ENCODE data around the gene MEIOB.

The MEIOB gene

DNA sequence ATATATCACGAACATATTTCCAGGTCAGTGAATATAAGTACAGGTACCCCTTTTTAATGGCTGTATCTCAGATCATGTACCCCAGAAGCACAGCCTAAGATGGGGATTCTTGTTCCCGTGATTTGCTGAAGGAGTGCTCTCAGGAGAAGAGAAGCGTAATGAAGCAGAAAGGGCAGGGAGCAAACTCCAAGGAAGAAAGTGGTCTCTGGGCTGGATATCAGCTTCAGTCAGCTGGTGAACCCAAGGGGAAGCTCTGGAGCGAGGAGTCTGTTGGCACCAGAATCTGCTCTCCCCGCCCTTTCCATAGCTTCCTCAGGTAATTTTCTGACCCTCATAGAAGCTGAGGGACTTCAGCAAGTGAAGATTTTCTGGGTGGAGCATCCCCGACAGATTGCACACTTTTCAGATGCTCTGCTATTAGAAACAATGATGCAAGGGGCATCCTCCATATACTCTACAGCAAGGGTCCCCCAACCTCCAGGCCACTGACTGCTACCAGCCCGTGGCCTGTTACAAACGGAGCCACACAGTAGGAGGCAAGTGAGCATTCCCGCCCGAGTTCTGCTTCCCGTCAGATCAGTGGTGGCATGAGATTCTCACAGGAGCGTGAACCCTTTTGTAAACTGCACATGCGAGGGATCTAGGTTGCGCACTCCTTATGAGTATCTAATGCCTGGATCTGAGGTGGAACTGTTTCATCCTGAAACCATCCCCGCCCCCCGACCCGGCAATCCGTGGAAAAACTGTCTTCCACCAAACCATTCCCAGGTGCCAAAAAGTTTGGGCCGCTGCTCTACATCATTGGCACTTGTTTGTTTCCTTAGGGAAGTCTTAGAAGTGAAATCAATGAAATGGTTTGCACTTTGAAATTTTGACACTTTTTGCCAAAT, 40.5 kb downstream of the MEIOB start:
- no peak for DNase-seq (ENCODE audit: low read depth in 4 of 4, low spot score in 1 of 4)

DNA sequence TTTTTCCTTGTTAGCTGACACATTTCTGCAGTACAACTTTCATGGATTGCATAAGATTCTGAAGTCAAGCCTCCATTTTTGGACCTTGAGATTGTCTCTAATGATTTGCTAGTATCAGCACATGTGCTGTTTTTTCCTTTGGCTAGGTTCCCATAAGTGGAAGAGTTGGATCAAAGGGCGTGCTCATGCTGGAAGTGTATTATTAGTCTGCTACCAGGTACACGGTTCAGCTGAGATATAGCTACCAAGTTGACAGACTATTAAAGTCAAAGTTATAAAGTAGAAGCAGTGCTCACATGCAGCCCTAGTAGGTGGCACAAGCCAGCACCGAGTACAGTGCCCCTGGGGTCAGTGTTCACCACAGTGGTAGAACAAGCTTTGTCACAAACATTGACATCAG, 41.8 kb downstream of the MEIOB start:
- DNase-seq (ENCODE audit: low read depth in 4 of 4, low spot score in 1 of 4), result no peak

DNA sequence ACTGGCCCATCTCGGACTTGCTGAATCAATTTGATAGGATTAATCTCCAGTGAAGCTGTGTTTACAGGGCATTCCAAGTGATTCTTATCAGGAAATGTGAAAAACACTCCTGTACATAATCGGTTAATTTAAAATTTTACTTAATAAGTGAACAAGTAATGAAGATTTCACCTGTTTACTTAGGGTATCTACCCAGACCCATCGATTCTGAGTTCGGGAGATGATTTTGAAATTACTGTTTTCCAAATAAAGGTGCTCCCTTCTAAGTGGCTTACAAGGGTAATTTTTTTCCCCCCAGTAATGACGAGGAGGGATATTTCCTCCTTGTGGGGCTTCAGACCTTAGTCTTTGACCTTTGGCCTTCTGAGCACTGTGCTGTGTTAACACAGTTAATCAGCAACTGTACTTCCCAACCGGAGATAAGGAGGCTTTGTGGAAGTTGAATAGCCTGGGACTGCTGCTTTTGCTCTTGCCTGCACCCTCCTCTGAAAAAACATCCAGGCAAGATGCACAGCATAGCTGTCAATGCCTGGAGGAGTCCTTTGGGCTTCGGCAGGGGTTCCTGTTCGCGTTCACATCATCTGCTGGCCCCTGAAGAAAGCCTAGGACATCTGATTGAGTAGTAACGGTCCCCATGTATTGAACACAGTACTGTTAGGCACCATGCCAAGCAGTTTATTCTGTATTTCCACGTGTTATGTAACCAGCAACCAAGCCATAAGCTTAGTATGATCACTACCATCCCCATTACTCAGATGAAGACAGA, 43.1 kb downstream of the MEIOB start:
- no peak for DNase-seq (ENCODE audit: low read depth in 4 of 4, low spot score in 1 of 4)

DNA sequence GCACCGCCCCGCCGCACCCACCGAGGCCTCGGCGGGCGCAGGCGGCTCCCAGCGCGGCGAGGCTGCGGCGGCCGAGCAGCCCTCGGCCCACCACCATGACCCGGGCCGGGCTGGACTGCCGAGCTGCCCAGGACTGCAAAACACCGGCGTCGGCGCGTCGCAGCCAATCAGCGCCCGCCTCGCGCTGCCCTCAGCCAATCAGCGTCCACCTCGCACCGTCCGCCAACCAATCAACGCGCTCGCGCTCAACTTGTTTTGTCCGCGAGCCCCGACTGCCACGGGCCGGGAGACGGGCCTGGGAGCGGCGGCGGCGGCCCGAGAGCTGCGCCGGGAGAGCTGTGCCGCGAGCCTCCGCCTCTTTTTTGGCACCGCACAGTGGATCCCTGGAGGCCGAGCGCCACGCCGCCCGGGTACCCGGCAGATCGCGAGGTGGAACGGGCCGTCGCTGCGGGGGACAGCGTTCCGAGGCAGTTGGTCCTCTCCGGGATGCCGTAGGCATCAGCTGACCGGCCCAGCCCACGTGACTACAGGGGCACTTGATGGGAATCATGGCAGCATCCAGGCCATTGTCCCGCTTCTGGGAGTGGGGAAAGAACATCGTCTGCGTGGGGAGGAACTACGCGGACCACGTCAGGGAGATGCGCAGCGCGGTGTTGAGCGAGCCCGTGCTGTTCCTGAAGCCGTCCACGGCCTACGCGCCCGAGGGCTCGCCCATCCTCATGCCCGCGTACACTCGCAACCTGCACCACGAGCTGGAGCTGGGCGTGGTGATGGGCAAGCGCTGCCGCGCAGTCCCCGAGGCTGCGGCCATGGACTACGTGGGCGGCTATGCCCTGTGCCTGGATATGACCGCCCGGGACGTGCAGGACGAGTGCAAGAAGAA, 45.0 kb downstream of the MEIOB start, which contains the start of the genes FAHD1 and HAGH:
TSS of gene FAHD1 (plus strand) at position 516 of the 883 bp plus-strand sequence. CDS start at position 549, 33 bp downstream.
TSS of gene HAGH (minus strand) at position 135 of the 883 bp plus-strand sequence. CDS start at position 97, 38 bp downstream.
- peak; percentile 71 to 88 (median 80) for DNase-seq (ENCODE audit: low read depth in 4 of 4, low spot score in 1 of 4)

DNA sequence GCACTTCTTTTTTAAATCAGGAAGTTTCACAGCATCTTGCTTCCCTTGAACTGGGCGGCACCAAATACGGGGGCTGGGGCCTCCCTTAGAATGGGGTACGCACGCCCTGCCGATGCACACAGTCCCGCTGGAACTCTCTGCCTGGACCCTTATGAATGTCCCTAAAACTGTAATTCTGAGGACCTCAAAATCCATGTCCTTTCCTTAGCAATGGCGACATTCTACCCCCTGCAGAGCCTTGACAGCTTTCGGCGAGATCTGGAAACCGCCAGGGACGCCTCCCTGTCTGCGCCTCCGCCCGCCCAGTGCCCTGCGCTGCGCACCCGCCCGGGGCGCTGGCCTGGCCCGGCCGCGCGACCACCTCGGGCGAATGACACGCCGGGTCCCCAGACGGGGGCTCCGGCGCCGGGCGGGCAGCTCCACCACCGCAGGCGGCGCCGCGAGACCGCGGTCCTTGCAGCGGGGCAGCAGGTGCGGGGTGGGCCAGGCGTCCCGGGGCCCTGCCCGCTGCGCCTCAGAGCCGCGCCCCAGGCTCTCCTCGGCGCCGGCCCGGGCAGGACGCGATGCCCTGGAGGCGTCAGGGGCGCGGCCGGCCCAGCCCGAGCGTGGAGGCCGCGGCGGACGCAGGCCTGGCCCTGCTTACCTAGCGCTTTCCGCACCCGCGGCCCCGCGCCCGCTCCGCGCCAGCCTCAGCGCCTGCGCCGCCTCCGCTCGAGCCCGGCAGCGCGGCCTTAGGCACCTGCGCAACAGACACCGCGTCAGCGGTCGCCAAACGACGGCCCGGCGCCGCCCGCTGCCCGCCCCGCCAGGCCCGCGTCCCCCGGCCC, 45.9 kb downstream of the MEIOB start:
- DNase-seq (ENCODE audit: low read depth in 4 of 4, low spot score in 1 of 4), result peak; percentile 11 to 59 (median 47)

DNA sequence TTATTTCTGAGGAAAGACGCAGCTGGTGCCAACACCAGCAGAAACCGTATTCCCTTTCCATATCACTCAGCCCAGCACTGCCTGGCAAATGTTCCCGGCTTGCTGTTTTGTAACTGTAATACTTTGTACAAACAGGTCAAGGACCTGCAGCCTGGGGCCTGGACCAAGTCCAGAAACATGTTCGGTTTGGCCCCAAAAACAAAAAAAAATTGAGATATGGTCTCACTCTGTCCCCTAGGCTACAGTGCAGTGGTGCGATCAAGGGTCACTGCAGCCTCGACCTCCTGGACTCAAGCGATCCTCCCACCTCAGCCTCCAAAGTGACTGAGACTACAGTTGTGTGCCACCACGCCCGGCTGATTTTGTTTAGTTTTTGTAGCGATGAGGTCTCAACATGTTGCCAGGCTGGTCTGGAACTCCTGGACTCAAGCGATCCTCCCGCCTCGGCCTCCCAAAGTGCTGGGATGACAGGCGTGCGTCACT, 46.5 kb downstream of the MEIOB start:
- DNase-seq (ENCODE audit: low read depth in 4 of 4, low spot score in 1 of 4), result no peak

DNA sequence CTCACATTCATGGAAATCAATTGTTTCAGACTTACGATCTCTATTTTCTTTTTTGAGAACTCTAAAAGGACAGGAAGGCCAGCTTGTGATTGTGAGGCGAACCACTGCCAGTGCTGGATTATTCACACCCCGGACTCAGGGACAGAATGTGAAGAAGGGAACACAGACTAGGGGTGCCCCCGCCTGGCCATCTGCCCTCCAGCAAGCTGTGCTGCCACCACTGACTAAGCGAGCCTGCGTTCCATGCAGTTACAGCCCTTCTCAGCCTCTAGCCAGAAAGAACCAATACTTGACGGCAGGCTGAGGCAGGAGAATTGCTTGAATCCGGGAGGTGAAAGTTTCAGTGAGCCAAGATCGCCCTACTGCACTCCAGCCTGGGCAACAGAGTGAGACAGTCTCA, 48.1 kb downstream of the MEIOB start:
- no peak for DNase-seq (ENCODE audit: low read depth in 4 of 4, low spot score in 1 of 4)

DNA sequence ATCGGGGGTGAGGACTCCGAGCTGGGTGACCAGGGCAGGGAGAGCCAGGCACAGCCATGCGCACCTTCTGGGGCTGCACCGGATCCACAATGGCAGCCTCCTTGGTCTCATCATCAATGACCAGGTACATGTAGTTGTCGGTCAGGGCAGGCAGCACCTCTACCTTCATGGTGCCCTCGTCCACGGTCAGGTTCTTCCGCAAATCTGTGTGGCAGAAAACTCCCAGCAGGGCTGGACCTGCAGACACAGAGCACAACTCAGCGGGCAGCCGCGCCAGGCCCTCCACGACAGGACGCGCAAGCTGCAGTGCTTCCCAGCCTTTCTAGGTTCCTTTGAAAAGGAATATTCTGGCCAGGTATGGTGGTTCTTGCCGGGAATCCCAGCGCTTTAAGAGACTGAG, 49.2 kb downstream of the MEIOB start:
- DNase-seq (ENCODE audit: low read depth in 4 of 4, low spot score in 1 of 4), result no peak

DNA sequence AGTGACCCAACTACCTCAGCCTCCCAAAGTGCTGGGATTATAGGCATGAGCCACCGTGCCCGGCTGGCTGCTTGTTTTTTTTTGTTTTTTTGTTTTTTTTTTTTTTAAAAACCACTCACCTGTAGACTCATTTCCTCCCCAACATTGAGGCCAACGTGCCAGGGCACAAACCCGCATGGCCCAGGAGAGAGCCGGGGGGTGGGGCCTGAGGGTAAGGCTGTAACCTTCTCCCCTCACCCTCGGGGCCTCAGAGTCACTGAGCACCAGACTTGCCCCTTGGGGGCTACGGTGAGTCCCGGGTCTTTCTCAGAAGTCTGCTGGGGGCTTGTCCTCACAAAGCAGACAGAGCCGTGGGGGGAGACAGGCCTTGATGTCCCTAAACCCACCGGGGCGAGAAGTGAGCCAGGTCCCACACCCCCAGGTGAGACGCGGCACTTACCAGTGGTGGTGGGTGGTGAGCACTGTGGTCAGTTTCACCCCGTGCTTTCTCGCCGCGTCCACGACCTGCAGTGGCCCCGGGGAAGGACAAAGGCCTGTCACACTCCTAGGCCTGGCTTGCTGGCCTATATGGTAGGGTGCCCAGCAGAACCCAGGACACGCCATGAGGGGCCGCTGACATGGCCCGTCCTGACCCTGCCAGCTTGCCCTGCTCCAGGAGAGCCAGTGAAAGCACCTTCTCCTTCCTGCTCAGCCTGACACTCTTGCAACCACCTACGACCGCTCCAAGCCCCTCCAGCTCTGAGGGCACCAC, 49.9 kb downstream of the MEIOB start:
- DNase-seq (ENCODE audit: low read depth in 4 of 4, low spot score in 1 of 4), result no peak

DNA sequence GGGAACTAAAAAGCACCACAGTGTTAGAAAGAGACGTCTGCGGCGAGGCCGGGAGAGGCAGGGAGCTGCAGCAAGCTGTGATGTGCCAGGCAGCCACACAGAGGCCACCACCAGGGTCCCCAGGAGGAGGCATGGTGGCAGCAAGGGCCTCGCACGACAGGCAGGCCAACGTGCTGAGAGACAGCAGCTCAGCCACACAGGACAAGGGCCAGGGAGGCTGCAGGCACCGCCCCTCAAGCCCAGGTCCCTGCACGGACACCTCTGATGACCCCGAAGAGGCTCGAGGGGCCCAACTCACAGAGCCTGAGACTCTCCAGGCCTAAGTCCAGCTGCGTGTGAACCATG, 51.0 kb downstream of the MEIOB start:
- no peak for DNase-seq (ENCODE audit: low read depth in 4 of 4, low spot score in 1 of 4)

DNA sequence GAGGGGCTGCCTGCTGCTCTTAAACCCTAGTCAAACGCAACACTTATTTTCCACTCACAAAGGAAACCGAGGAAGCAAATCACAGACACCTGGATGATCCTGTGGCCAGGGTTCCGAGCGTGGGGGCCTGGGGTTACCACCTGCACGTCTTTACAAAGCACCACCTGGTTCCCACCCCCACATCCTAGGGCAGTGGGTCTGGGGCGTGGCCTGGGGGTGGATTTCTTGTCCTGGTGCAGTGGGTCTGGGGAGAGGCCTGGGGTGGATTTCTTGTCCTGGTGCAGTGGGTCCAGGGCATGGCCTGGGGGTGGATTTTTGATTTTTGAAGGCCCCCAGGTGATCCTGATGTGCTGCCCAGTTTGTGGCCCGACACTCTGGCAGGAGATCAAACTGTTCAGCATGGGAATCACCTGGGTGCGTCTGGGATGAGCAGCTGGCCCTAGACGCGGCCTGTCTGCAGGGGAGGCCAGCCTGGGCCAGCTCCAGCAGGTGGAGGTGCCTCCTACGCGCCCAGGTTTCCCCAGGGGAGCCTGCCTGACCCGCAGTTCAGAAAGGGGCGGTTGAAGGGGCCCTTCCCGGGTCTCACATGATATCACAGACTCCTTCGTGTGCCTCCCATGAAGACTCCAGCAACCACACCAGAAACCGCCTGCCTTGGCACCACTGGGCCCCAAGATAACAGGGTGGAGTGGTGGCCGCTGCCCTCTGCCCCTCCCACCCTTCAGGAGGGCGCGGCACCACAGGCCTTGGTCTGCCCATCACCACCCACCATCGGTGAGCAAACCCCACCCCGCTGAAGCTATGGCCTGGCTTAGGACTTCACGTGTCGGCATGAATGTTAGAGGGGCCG, 51.6 kb downstream of the MEIOB start:
- no peak for DNase-seq (ENCODE audit: low read depth in 4 of 4, low spot score in 1 of 4)

DNA sequence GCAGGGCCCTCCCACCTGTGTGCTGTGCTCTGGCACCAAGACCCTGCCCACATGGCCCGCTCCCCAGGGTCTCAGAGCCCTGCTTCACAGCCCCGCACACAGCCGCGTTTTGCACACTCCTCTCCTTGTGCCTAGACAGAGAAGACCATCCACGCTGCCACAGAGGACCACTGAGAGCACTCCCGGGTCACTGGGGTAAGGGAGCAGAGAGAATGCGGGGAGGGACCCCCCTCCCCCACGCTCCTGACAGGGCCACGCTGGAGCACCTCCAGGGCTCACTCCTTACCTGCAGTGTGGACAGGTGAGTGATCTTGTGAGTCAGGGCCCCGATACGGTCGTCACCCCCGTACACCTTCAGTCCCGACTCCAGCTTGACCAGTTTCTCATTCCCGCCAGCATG, 52.4 kb downstream of the MEIOB start:
- no peak for DNase-seq (ENCODE audit: low read depth in 4 of 4, low spot score in 1 of 4)

DNA sequence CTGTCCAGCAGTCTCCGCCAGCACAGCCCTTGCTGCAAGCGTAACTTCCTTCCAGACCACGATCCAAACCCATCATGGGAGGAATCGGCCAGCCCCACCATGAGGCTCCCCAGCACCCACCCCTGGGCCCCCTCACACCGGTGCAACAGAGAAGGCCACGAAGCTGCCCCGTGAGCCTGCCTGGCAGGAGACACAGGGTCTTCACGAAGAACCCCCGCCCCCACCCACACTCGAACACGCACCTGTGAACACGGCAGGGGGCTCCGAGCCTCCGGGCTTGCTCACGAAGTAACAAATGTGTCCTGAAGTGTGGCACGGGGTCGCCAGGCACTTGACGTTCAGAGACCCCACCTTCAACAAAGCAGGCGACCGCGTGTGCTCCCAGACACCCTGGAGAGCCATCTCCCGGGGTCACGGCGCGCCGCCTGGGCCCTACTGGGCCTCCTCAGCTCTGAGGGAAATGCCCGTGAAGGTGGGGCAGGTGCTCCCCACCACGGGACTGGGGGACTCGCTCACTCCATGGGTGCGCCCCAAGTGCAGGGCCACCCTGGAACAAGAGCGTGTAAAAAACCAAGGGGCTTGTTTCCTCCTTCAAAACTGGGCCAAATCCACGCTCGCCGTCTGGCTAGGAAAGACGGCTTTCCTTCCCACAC, 53.0 kb downstream of the MEIOB start:
- no peak for DNase-seq (ENCODE audit: low read depth in 4 of 4, low spot score in 1 of 4)

DNA sequence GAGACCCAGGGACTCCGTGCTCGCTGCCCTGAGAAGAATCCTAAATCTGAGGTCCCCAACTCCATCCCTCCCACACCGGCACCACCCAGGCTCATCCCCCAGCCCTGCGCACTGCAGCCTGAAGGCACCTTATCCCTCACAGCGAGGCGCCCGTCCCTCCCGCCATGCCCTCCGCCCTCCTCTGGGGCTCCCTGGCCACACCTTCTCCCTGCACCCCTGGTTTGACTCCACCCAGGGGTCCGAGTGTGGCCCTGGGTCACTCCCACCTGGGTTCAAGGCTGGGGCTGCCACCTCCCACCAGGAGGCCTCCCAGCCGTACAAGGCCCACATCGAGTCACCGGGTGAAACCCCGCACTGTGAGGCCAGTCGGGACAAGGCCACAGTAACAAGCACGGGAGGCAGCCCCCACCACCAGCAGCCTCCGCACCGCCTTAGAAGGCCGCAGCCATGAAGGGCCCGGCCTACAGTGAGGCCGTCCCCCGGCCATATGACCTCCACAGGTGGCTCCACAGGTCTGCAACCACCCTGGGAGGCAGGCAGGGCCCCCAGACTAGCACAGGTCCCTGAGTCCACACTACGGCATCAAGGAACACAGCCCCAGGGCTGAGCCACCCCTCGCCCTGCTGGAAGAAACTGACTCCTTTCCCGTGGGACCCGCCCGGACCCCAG, 53.6 kb downstream of the MEIOB start:
- DNase-seq (ENCODE audit: low read depth in 4 of 4, low spot score in 1 of 4), result no peak

DNA sequence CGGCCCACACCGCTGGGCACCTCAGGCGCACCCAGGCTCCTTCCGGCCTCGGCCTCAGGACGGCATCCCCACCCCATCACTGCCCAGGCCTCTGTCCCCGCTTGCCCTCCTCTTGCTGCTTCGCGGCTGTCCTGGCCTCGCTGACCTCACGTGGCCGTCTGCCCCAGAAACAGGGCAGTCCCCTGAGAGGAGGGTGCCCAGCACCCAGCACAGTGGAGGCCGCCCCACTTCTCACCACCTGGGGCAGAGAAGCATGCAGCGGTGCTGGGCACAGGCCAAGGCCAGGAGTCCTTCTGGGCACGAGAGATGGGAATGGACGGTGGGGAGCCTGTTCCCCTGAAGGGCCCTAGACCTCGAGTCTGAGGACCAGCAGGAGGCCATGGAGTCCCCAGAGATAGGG, 54.2 kb downstream of the MEIOB start:
- DNase-seq (ENCODE audit: low read depth in 4 of 4, low spot score in 1 of 4), result no peak

DNA sequence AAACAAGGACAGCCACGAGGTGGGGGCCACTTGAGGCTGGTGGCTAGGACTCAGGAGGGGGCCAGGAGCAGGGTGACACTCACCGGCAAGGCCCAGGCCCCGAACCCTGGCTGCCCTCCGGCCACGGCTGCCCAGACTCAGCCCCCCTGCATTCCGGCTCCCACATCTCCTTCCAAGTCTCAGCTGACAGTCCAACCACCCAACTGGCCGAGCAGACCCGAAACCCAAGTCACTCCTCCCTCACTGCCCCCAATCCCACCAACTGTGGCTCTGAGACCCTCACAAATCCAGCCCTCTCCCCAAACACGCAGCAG, 54.7 kb downstream of the MEIOB start:
- no peak for DNase-seq (ENCODE audit: low read depth in 4 of 4, low spot score in 1 of 4)

DNA sequence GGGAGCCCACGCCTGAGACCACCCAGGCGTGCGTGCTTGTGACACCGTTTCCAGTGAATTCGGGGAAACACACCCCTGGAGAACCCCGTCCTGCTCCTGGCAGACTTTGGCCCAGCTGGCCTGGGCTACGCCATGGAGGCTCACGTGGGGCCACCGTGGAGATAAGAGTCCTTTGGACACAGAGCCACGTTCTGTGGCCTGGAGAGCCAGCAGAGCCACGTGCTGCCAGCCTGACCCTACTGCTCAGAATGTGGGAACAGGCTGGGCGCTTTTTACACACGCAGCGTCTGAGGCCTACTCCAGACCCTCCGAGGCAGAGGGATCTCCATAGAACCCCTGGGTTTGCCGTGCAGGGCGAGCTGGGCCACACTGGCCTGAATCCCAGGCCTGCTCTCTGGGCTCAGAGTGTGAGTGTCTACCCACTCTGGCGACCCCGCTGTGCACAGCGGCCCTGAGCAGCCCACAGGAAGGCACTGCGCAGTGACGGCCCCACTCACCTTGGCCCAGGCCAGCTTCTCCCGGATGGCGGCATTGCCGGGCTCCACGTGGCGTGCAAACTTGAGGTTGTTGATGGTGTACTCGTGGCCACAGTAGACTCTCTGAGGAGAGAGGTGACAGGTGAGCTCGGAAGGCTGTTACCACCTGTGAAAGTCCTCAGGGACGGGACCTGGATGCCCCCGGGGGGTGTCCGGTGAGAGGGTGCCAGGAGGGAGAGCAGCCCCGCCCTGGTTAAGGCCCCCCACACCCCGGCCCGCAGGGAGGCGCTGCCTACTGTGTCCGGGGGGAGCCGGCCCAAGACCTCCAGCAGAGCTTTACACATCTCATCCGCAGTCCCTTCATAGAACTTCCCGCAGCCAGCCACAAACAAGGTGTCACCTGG, 55.3 kb downstream of the MEIOB start:
- DNase-seq (ENCODE audit: low read depth in 4 of 4, low spot score in 1 of 4), result no peak
